ENCODE results near the gene CAPN10. TPM values are rescaled to one million over a fixed set of nuclear protein-coding genes. Genes with fewer than 3 reads are reported as not detected.
"Not testable (repeated sequence)": the region's sequence is repeated elsewhere in the genome, so short reads cannot be mapped to it uniquely, and the experiment has no call there.

CAPN10 gene
- total and polyA plus RNA-seq, 9 donors: 2.2 to 34.3 (median 25.1) TPM

- no peak for DNase-seq
- peak overlapping the region; percentile 98 for H3K4me3 ChIP-seq
- no peaks in the 10 kb centered on the region for H3K27me3 ChIP-seq
- H3K36me3 ChIP-seq: no peaks in the 10 kb centered on the region
- TF ChIP-seq CTCF (IDR thresholded peaks at IDR 0.05) (peak in 1 of 3 donors; percentile 8), EP300 (IDR thresholded peaks at IDR 0.05) (no peak)
- H3K27ac ChIP-seq: peak overlapping the region in 1 of 2 donors; percentile 44
- intact Hi-C loops (cut with DNase I): loop anchor here in 2 of 4 donors (5.0 to 10.0 kb wide), 3 partner anchors 124 to 1157 kb away; partner anchors contain the start of genes GPC1 (in 1 of the 2) and HDAC4 (in 1 of the 2)
- H3K4me1 ChIP-seq (ENCODE audit: insufficient read depth): peaks cover 25% of the 10 kb centered on the region
- no peaks in the 10 kb centered on the region for H3K9me3 ChIP-seq
- whole genome bisulfite sequencing, 3 donors: 27 to 33% (median 30%) methylated on average over 14 of the region's 14 CpGs
These were observed 25.1 kb upstream of the CAPN10 start for GRCh38 chr2:240561325-240561971.

- peak in 3 of 5 donors; percentile 27 to 40 (median 29) for DNase-seq
- H3K27ac ChIP-seq, H3K4me3 ChIP-seq, H3K27me3 ChIP-seq, H3K9me3 ChIP-seq, H3K36me3 ChIP-seq: not testable (repeated sequence)
- 92 to 95% (median 95%) methylated on average over 17 of the region's 17 CpGs for WGBS, 3 donors
- intact Hi-C loops (cut with DNase I): loop anchor here in 2 of 4 donors (5.0 to 10.0 kb wide), 3 partner anchors 126 to 1158 kb away; partner anchors contain the start of genes GPC1 (in 1 of the 2) and HDAC4 (in 1 of the 2)
- H3K4me1 ChIP-seq (ENCODE audit: insufficient read depth): peaks cover 19% of the 10 kb centered on the region
These were observed 23.3 kb upstream of the CAPN10 start for GRCh38 chr2:240563231-240563630.

- 89 to 92% (median 91%) methylated on average over 12 of the region's 12 CpGs for WGBS, 3 donors
- no peaks in the 10 kb centered on the region for H3K9me3 ChIP-seq
- no peak overlapping the region for H3K27ac ChIP-seq
- no peak for TF ChIP-seq CTCF (IDR thresholded peaks at IDR 0.05)
- no peak for TF ChIP-seq POLR2A (IDR thresholded peaks at IDR 0.05)
- H3K4me3 ChIP-seq: no peak overlapping the region
- H3K36me3 ChIP-seq: no peaks in the 10 kb centered on the region
- intact Hi-C loops (cut with DNase I): loop anchor here in 2 of 4 donors (5.0 to 10.0 kb wide), 3 partner anchors 127 to 1159 kb away; partner anchors contain the start of genes GPC1 (in 1 of the 2) and HDAC4 (in 1 of the 2)
- H3K27me3 ChIP-seq: no peaks in the 10 kb centered on the region
- H3K4me1 ChIP-seq (ENCODE audit: insufficient read depth): peaks cover 16% of the 10 kb centered on the region
- no peak for DNase-seq
These were observed 22.5 kb upstream of the CAPN10 start for GRCh38 chr2:240563951-240564560.

GRCh38 chr2:240564561-240565332 is 21.8 kb upstream of the CAPN10 start:
- H3K4me1 ChIP-seq (ENCODE audit: insufficient read depth): peaks cover 19% of the 10 kb centered on the region
- intact Hi-C loops (cut with DNase I): loop anchor here in 2 of 4 donors (5.0 to 10.0 kb wide), 3 partner anchors 127 to 1160 kb away; partner anchors contain the start of genes GPC1 (in 1 of the 2) and HDAC4 (in 1 of the 2)
- no peaks in the 10 kb centered on the region for H3K9me3 ChIP-seq
- no peaks in the 10 kb centered on the region for H3K27me3 ChIP-seq
- WGBS, 3 donors: 84 to 91% (median 86%) methylated on average over 10 of the region's 10 CpGs
- TF ChIP-seq POLR2A (IDR thresholded peaks at IDR 0.05) (no peak), CTCF (IDR thresholded peaks at IDR 0.05) (no peak)
- peak in 2 of 5 donors; percentile 22 to 25 for DNase-seq
- no peak overlapping the region for H3K4me3 ChIP-seq
- no peaks in the 10 kb centered on the region for H3K36me3 ChIP-seq
- H3K27ac ChIP-seq: no peak overlapping the region

Measured in ovary (tissue), 9 donors.